Endothelial cell of umbilical vein (primary cell): ENCODE results near the gene UHMK1. TPM values are rescaled to one million over a fixed set of nuclear protein-coding genes. Genes with fewer than 3 reads are reported as not detected.

Source experiments
- BruUV-seq: library from RNA; stranded (reverse); fragments of 400-500 nt; replicated peaks from 2 replicates; lab custom pipeline; 2021; lab: Mats Ljungman, UMichigan
- CTCF ChIA-PET: fragments of 300-600, 350-600 bp; sonication (Branson Sonifier 250); formaldehyde crosslinking; loops from one replicate; lab custom pipeline; 2021; ENCODE audit warnings: antibody characterized with exemption, inconsistent platforms; lab: Charles Lee
- POLR2A ChIA-PET: fragments of 300-600, 350-600 bp; sonication (Branson Sonifier 250); formaldehyde crosslinking; loops from one replicate; lab custom pipeline; 2021; ENCODE audit warnings: antibody characterized with exemption, inconsistent platforms; lab: Charles Lee
- DNase-seq: peaks from one replicate; pipeline ENCODE4 v3.0.0-alpha.2; 2011; ENCODE audit warnings: low read depth, low spot score
- FAIRE-seq: peaks from 2 replicates; lab custom pipeline; 2011; peaks lifted over from hg19 to GRCh38; lab: Jason Lieb, UNC
- H2AFZ ChIP-seq: 2 replicates; pipeline ENCODE4 v1.6.0; 2012; ENCODE audit warnings: low read depth, low read length, control low read depth, inconsistent platforms
- H3K27ac ChIP-seq: 2 replicates; pipeline ENCODE4 v1.5.1; 2011; ENCODE audit warnings: low read depth, mild to moderate bottlenecking, control low read depth, low read length, moderate library complexity; ENCODE audit not compliant: insufficient read depth
- H3K27me3 ChIP-seq, 2 experiments: 2 replicates each; pipeline versions ENCODE4 v1.6.0 to v1.6.1; 2011; ENCODE audit warnings: low read length in 2 of 2, mixed read lengths in 1 of 2; ENCODE audit not compliant: control insufficient read depth in 2 of 2, insufficient read depth in 2 of 2
- H3K36me3 ChIP-seq, 2 experiments: 2 replicates in 1 of 2; 3 replicates in 1 of 2; pipeline ENCODE4 v1.5.1; 2011; ENCODE audit warnings: low read length in 2 of 2, mild to moderate bottlenecking in 1 of 2, moderate library complexity in 1 of 2; ENCODE audit not compliant: control insufficient read depth in 2 of 2, insufficient read depth in 2 of 2; ENCODE audit errors: extremely low read depth in 1 of 2
- H3K4me1 ChIP-seq: 3 replicates; pipeline ENCODE4 v1.5.1; 2011; ENCODE audit warnings: mild to moderate bottlenecking, low read length; ENCODE audit not compliant: control insufficient read depth, insufficient read depth; ENCODE audit errors: extremely low read depth
- H3K4me2 ChIP-seq: 2 replicates; pipeline ENCODE4 v1.6.1; 2011; ENCODE audit warnings: low read length, control low read depth, mixed read lengths; ENCODE audit not compliant: insufficient read depth
- H3K4me3 ChIP-seq, 3 experiments: fragments of 200-600 bp in 1 of 3; sonication (generic), shearing (Covaris generic) in 1 of 3; replicated peaks in 1 of 3; 2 replicates each; pipeline ENCODE4 v1.5.1; 2011 to 2016; ENCODE audit warnings: control low read depth in 3 of 3, low read length in 3 of 3, mild to moderate bottlenecking in 2 of 3, inconsistent platforms in 1 of 3, low read depth in 1 of 3, moderate library complexity in 1 of 3; ENCODE audit not compliant: insufficient read depth in 1 of 3
- H3K79me2 ChIP-seq: 2 replicates; pipeline ENCODE4 v1.6.0; 2012; ENCODE audit warnings: low read length, inconsistent platforms; ENCODE audit not compliant: control insufficient read depth, insufficient read depth
- H3K9ac ChIP-seq: replicated peaks from 2 replicates; pipeline ENCODE3; 2011; ENCODE audit warnings: low read length, control low read depth; ENCODE audit not compliant: insufficient read depth; ENCODE audit errors: extremely low read depth
- H3K9me1 ChIP-seq: replicated peaks from 3 replicates; pipeline ENCODE4 v1.6.0; 2011; ENCODE audit warnings: mild to moderate bottlenecking, low read length; ENCODE audit not compliant: control insufficient read depth, insufficient read depth; ENCODE audit errors: extremely low read depth
- H3K9me3 ChIP-seq: replicated peaks from 2 replicates; pipeline ENCODE4 v1.5.1; 2012; ENCODE audit warnings: low read length, inconsistent platforms; ENCODE audit not compliant: control insufficient read depth, insufficient read depth
- H4K20me1 ChIP-seq: replicated peaks from 2 replicates; pipeline ENCODE3; 2011; ENCODE audit warnings: mild to moderate bottlenecking, low read length; ENCODE audit not compliant: control insufficient read depth, insufficient read depth; ENCODE audit errors: extremely low read depth
- MYC ChIP-seq: IDR thresholded peaks from one replicate; pipeline ENCODE4 v1.6.1; 2011; ENCODE audit warnings: mild to moderate bottlenecking, low read depth, low read length
- dilution Hi-C: fragments of 300-500 bp; cut with MboI; formaldehyde crosslinking; loops from one replicate; pipeline ENCODE4 v1.15.0; 2019; ENCODE audit warnings: low sequenced_read_pairs; ENCODE audit not compliant: extremely low pct_ligation_motif_present
- intact Hi-C: fragments of 100-400 bp; cut with micrococcal nuclease; formaldehyde crosslinking; loops from one replicate; pipeline ENCODE4 v1.10.0; 2022
- polyA plus RNA-seq, 4 experiments: library from polyadenylated mRNA; depleted of rRNA in 3 of 4; stranded (reverse) in 3 of 4; unstranded in 1 of 4; fragments of >200 nt; gene quantifications; 2 replicates each; pipeline versions ENCODE4 v1.2.1 to v1.2.3, GENCODE V29; 2011 to 2012; ENCODE audit warnings: missing spikeins in 1 of 4
- total RNA-seq: library from RNA; stranded (reverse); gene quantifications from 2 replicates; pipeline ENCODE4 v1.2.3, GENCODE V29; 2021

The UHMK1 gene
- total and polyA plus RNA-seq, 2 donors (not counting 3 experiments of a cell fraction or from before 2014, with no cell fraction given), result 9.2 to 35.0 TPM

DNA sequence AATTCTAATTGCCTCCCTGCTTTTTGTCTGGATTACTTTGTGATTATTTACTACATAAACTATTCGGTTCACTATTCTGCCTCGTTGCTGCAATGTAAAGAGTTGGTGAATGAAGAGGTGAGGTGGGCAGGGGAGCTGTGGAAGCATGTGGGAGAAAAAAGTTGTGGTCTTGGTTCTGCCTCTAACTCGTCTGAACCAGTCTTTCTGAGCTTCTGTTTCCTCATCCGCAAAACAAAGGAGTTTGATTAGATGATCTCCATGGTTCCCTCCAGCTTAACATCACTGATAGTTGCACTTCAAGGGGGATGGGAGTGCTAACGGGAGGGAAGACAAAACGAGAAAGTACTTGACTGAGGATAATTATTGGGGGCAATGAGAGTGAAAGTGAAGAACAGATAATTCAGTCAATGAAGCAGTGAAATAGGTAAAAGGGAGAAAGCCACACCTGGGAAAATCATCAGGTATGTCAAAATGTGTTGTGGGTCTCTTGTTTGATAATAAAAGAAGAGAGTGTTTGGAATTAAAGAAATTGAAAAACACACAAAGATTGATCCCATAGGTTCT, 26.2 kb upstream of the UHMK1 start:
- intact Hi-C loops (no loop called here), dilution Hi-C loops (no loop called here)
- Histone ChIP-seq H3K9me1 (no peaks in the 10 kb centered on the region), H4K20me1 (no peaks in the 10 kb centered on the region), H3K4me2 (no peak overlapping the region), H2AFZ (no peak overlapping the region), H3K9me3 (no peaks in the 10 kb centered on the region), H3K4me1 (no peaks in the 10 kb centered on the region), H3K27ac (no peak overlapping the region), H3K27me3 (peaks cover 0 to 5% of the 10 kb centered on the region in 2 experiments), H3K79me2 (no peaks in the 10 kb centered on the region), H3K36me3 (no peaks in the 10 kb centered on the region), H3K4me3 (no peak overlapping the region), H3K9ac (no peak overlapping the region)
- DNase-seq (no peak), FAIRE-seq (no peak)
- CTCF ChIA-PET, result no interaction called here
- TF ChIP-seq MYC, result no peak
- POLR2A ChIA-PET, result interaction anchor here (0.6 kb wide), 1 partner anchor 1809 kb away, joined by 5 read pairs; no protein-coding TSS in a partner anchor
- no TSS peak for BruUV-seq

DNA sequence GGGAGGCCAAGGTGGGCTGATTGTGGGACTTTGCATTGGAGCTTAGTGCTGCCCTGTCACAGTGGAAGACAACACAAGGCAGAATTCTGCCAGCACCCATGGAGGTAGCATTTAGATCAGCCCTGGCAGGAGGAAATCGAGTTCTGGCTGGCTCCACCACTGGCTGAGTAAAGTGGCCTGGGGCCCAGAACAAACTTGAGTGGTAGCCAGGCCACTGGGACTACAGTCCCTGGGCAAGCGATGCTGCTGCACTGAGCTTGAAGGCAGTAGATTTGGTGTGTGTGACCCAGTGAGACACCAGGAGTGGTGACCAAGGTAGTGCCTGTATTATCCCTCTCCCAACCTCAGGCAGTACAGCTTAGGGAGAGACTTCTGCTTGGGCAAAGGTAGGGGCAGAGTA, 22.5 kb upstream of the UHMK1 start:
- POLR2A ChIA-PET, result no interaction called here
- H3K9ac ChIP-seq, result no peak overlapping the region
- intact Hi-C loops, result no loop called here
- H3K27ac ChIP-seq, result no peak overlapping the region
- H3K9me3 ChIP-seq, result no peaks in the 10 kb centered on the region
- H3K27me3 ChIP-seq, result peaks cover 0 to 2% of the 10 kb centered on the region in 2 experiments
- dilution Hi-C loops, result no loop called here
- FAIRE-seq (no peak), DNase-seq (no peak)
- H3K4me2 ChIP-seq, result no peak overlapping the region
- H3K9me1 ChIP-seq, result no peaks in the 10 kb centered on the region
- no peak overlapping the region for H3K4me3 ChIP-seq
- no peak for TF ChIP-seq MYC
- CTCF ChIA-PET, result no interaction called here
- no peaks in the 10 kb centered on the region for H3K4me1 ChIP-seq
- no peaks in the 10 kb centered on the region for H4K20me1 ChIP-seq
- BruUV-seq, result no TSS peak
- H3K36me3 ChIP-seq, result no peaks in the 10 kb centered on the region
- H3K79me2 ChIP-seq, result no peaks in the 10 kb centered on the region
- H2AFZ ChIP-seq, result no peak overlapping the region
